Femur (tissue), 1 donor: ENCODE measurements around the gene MECP2.
A peak's percentile ranks its signal among the peaks of the same experiment; 100 is the strongest.
"Not testable (repeated sequence)": the region's sequence is repeated elsewhere in the genome, so short reads cannot be mapped to it uniquely, and the experiment has no call there.

Experiments
- DNase-seq: peaks from one replicate; pipeline ENCODE4 v3.0.0-alpha.2; 2017

The MECP2 gene

GRCh38 chrX:154097589-154098541, at the start of gene MECP2:
Gene MECP2 (minus strand): TSS chrX:154097717.
- DNase-seq: peak; percentile 95

- not testable (repeated sequence) for DNase-seq
Observed at GRCh38 chrX:154144010-154144409, 46.5 kb upstream of the MECP2 start, which contains the start of gene OPN1LW. Gene OPN1LW (plus strand): TSS chrX:154144243. CDS start chrX:154144284, 41 bp downstream.

GRCh38 chrX:154142950-154143745, 45.6 kb upstream of the MECP2 start:
- DNase-seq: no peak

- DNase-seq: no peak
Observed at GRCh38 chrX:154142386-154142785, 44.9 kb upstream of the MECP2 start.

- no peak for DNase-seq
Observed at GRCh38 chrX:154140742-154141141, 43.2 kb upstream of the MECP2 start.

GRCh38 chrX:154140206-154140605, 42.7 kb upstream of the MECP2 start:
- DNase-seq: no peak

- DNase-seq: no peak
Observed at GRCh38 chrX:154138857-154139256, 41.3 kb upstream of the MECP2 start.

- peak; percentile 77 for DNase-seq
Observed at GRCh38 chrX:154136627-154137161, 39.2 kb upstream of the MECP2 start.

- DNase-seq: no peak
Observed at GRCh38 chrX:154135458-154136229, 38.1 kb upstream of the MECP2 start.

GRCh38 chrX:154132366-154132765, 34.8 kb upstream of the MECP2 start:
- DNase-seq: no peak

- no peak for DNase-seq
Observed at GRCh38 chrX:154131955-154132354, 34.4 kb upstream of the MECP2 start.

GRCh38 chrX:154126101-154126500, 28.6 kb upstream of the MECP2 start:
- no peak for DNase-seq

- no peak for DNase-seq
Observed at GRCh38 chrX:154125391-154126040, 28.0 kb upstream of the MECP2 start.

GRCh38 chrX:154123241-154124219, 26.0 kb upstream of the MECP2 start:
- peak; percentile 40 for DNase-seq

GRCh38 chrX:154121961-154122360, 24.4 kb upstream of the MECP2 start:
- no peak for DNase-seq

GRCh38 chrX:154121207-154121606, 23.7 kb upstream of the MECP2 start:
- no peak for DNase-seq

GRCh38 chrX:154120567-154120966, 23.1 kb upstream of the MECP2 start:
- no peak for DNase-seq

GRCh38 chrX:154117566-154117965, 20.0 kb upstream of the MECP2 start:
- DNase-seq: no peak

- no peak for DNase-seq
Observed at GRCh38 chrX:154116426-154117211, 19.1 kb upstream of the MECP2 start.

- DNase-seq: no peak
Observed at GRCh38 chrX:154115750-154116149, 18.2 kb upstream of the MECP2 start.
